T follicular helper cell (primary cell): ENCODE measurements around the gene MYO1D.

Source experiments
- DNase-seq: peaks from one replicate; pipeline ENCODE4 v3.0.0-alpha.2; 2020; ENCODE audit warnings: low read depth

Gene MYO1D

GRCh38 chr17:32488177-32488542 is 388.8 kb downstream of the MYO1D start:
- DNase-seq = no peak

GRCh38 chr17:32487473-32488176 is 389.3 kb downstream of the MYO1D start:
- DNase-seq = no peak

GRCh38 chr17:32486701-32487472 is 390.0 kb downstream of the MYO1D start, which contains the start of gene CDK5R1:
Gene CDK5R1, plus strand, starts transcription at chr17:32486993. Its CDS starts 628 bp downstream, at chr17:32487621.
- peak; percentile 67 for DNase-seq

- DNase-seq = peak; percentile 63
Observed at GRCh38 chr17:32486111-32486700, 390.7 kb downstream of the MYO1D start.

GRCh38 chr17:32485261-32486110 is 391.4 kb downstream of the MYO1D start:
- no peak for DNase-seq

- no peak for DNase-seq
Observed at GRCh38 chr17:32484628-32485027, 392.3 kb downstream of the MYO1D start.

GRCh38 chr17:32484041-32484461 is 392.9 kb downstream of the MYO1D start:
- no peak for DNase-seq

- no peak for DNase-seq
Observed at GRCh38 chr17:32483451-32484019, 393.4 kb downstream of the MYO1D start.

GRCh38 chr17:32482568-32483320 is 394.2 kb downstream of the MYO1D start:
- no peak for DNase-seq

- DNase-seq = no peak
Observed at GRCh38 chr17:32481193-32481592, 395.7 kb downstream of the MYO1D start.

GRCh38 chr17:32479074-32479617 is 397.8 kb downstream of the MYO1D start:
- DNase-seq = no peak

GRCh38 chr17:32477220-32477619 is 399.7 kb downstream of the MYO1D start:
- DNase-seq = no peak

- DNase-seq = no peak
Observed at GRCh38 chr17:32475258-32475657, 401.7 kb downstream of the MYO1D start.

- no peak for DNase-seq
Observed at GRCh38 chr17:32471652-32472051, 405.3 kb downstream of the MYO1D start.

GRCh38 chr17:32470405-32471167 is 406.3 kb downstream of the MYO1D start:
- no peak for DNase-seq

GRCh38 chr17:32467949-32468348 is 409.0 kb downstream of the MYO1D start:
- no peak for DNase-seq

GRCh38 chr17:32464374-32464773 is 412.6 kb downstream of the MYO1D start:
- DNase-seq = no peak

GRCh38 chr17:32463304-32463703 is 413.6 kb downstream of the MYO1D start:
- DNase-seq = no peak

GRCh38 chr17:32461853-32462617 is 414.9 kb downstream of the MYO1D start:
- peak; percentile 52 for DNase-seq
